HepG2 (cell line): ENCODE results near the gene CKS1B. TPM values are rescaled to one million over a fixed set of nuclear protein-coding genes. Genes with fewer than 3 reads are reported as not detected.

Experiments
- BRD4 ChIP-seq: sonication (generic); formaldehyde crosslinking; IDR thresholded peaks from 2 replicates; pipeline ENCODE4 v1.4.0; 2020; ENCODE audit warnings: missing genetic modification reagents
- CREB1 ChIP-seq, 2 experiments: fragments of 450-650 bp in 1 of 2; IDR thresholded peaks; 2 replicates each; pipeline ENCODE4 v1.6.1; 2016 to 2017; ENCODE audit warnings: control low read depth in 1 of 2, mild to moderate bottlenecking in 1 of 2, missing compliant biosample characterization in 1 of 2, missing genetic modification characterization in 1 of 2
- FOSL2 ChIP-seq: sonication (generic); formaldehyde crosslinking; IDR thresholded peaks from 2 replicates; pipeline ENCODE4 v1.4.0; 2020; ENCODE audit warnings: missing genetic modification reagents
- HNRNPLL ChIP-seq: fragments of 200-400 bp; formaldehyde crosslinking; IDR thresholded peaks from 2 replicates; pipeline ENCODE4 v1.6.1; 2017; ENCODE audit warnings: mild to moderate bottlenecking, low read depth, low read length; ENCODE audit not compliant: poor library complexity, severe bottlenecking
- HOXD1 ChIP-seq: sonication (generic); formaldehyde crosslinking; IDR thresholded peaks from 2 replicates; pipeline ENCODE4 v1.5.0; 2020; ENCODE audit warnings: missing genetic modification reagents
- KLF9 ChIP-seq: IDR thresholded peaks from 2 replicates; pipeline ENCODE4 v1.6.1; 2016; ENCODE audit warnings: low read depth
- MEF2D ChIP-seq: sonication (generic); formaldehyde crosslinking; IDR thresholded peaks from 2 replicates; pipeline ENCODE4 v1.5.1; 2020; ENCODE audit warnings: mild to moderate bottlenecking, missing genetic modification reagents
- MIER3 ChIP-seq: IDR thresholded peaks from 2 replicates; pipeline ENCODE4 v1.6.1; 2016; ENCODE audit warnings: missing compliant biosample characterization, borderline replicate concordance
- PITX1 ChIP-seq: sonication (generic); formaldehyde crosslinking; IDR thresholded peaks from 2 replicates; pipeline ENCODE4 v1.5.1; 2020; ENCODE audit warnings: mild to moderate bottlenecking, missing genetic modification reagents
- SALL1 ChIP-seq: sonication (generic); formaldehyde crosslinking; IDR thresholded peaks from 2 replicates; pipeline ENCODE4 v1.8.0; 2022; ENCODE audit warnings: mild to moderate bottlenecking, missing genetic modification reagents
- SKI ChIP-seq: fragments of 450-650 bp; IDR thresholded peaks from one replicate; pipeline ENCODE4 v1.6.1; 2018; ENCODE audit warnings: mild to moderate bottlenecking; ENCODE audit not compliant: partially characterized antibody
- SMAD1 ChIP-seq: sonication (generic); formaldehyde crosslinking; IDR thresholded peaks from 2 replicates; pipeline ENCODE4 v1.4.0; 2020; ENCODE audit warnings: missing genetic modification reagents, low read depth, mild to moderate bottlenecking, borderline replicate concordance
- TFAP4 ChIP-seq: sonication (generic); IDR thresholded peaks from 2 replicates; pipeline ENCODE4 v1.6.1; 2016; ENCODE audit warnings: low read depth, borderline replicate concordance
- THAP8 ChIP-seq: sonication (generic); formaldehyde crosslinking; IDR thresholded peaks from 2 replicates; pipeline ENCODE4 v1.5.1; 2020; ENCODE audit warnings: missing genetic modification reagents, mild to moderate bottlenecking, borderline replicate concordance
- YEATS2 ChIP-seq: sonication (generic); formaldehyde crosslinking; IDR thresholded peaks from 2 replicates; pipeline ENCODE4 v1.4.0; 2020; ENCODE audit warnings: missing genetic modification reagents, borderline replicate concordance
- ZFY ChIP-seq: sonication (generic); formaldehyde crosslinking; IDR thresholded peaks from 2 replicates; pipeline ENCODE4 v1.4.0; 2020; ENCODE audit warnings: missing genetic modification reagents
- ZNF446 ChIP-seq: sonication (generic); formaldehyde crosslinking; IDR thresholded peaks from 2 replicates; pipeline ENCODE4 v1.5.0; 2020; ENCODE audit warnings: mild to moderate bottlenecking, missing genetic modification reagents
- ZNF484 ChIP-seq: sonication (generic); formaldehyde crosslinking; IDR thresholded peaks from 2 replicates; pipeline ENCODE4 v1.5.1; 2020; ENCODE audit warnings: mild to moderate bottlenecking, low read depth, missing genetic modification reagents, borderline replicate concordance
- ZSCAN12 ChIP-seq: sonication (generic); formaldehyde crosslinking; IDR thresholded peaks from 2 replicates; pipeline ENCODE4 v1.9.0; 2021; ENCODE audit warnings: mild to moderate bottlenecking, missing genetic modification reagents
- polyA plus RNA-seq, 8 experiments: library from polyadenylated mRNA; depleted of rRNA in 3 of 8; stranded (reverse) in 7 of 8; unstranded in 1 of 8; fragments of >200 nt; fragmentation: Illumina TruSeq in 4 of 8; extraction: Trizol in 4 of 8; gene quantifications; 2 replicates each; pipeline versions ENCODE4 v1.2.1 to v1.2.3, GENCODE V29; 2011 to 2016; ENCODE audit warnings: low read depth in 4 of 8, missing spikeins in 1 of 8, mixed read lengths in 1 of 8; ENCODE audit not compliant: insufficient read depth in 1 of 8
- total RNA-seq, 5 experiments: library from RNA; depleted of rRNA; stranded (reverse); fragments of >200 nt; fragmentation: Illumina TruSeq; extraction: Trizol; gene quantifications; 2 replicates each; pipeline ENCODE4 v1.2.3, GENCODE V29; 2016; ENCODE audit warnings: low read depth in 1 of 5
- TF ChIP-seq, protein P1 (sequence below): sonication (generic); formaldehyde crosslinking; IDR thresholded peaks from 2 replicates; pipeline ENCODE4 v1.4.0; 2020; ENCODE audit warnings: missing genetic modification reagents, borderline replicate concordance
- TF ChIP-seq, protein P2 (sequence below): sonication (generic); formaldehyde crosslinking; IDR thresholded peaks from 2 replicates; pipeline ENCODE4 v1.8.0; 2023; ENCODE audit warnings: mild to moderate bottlenecking, missing genetic modification reagents

CKS1B gene
- total and polyA plus RNA-seq, 2 of the 13 experiments (the other 11 are each of a cell fraction or from before 2014, with no cell fraction given) = 217 to 222 TPM

DNA sequence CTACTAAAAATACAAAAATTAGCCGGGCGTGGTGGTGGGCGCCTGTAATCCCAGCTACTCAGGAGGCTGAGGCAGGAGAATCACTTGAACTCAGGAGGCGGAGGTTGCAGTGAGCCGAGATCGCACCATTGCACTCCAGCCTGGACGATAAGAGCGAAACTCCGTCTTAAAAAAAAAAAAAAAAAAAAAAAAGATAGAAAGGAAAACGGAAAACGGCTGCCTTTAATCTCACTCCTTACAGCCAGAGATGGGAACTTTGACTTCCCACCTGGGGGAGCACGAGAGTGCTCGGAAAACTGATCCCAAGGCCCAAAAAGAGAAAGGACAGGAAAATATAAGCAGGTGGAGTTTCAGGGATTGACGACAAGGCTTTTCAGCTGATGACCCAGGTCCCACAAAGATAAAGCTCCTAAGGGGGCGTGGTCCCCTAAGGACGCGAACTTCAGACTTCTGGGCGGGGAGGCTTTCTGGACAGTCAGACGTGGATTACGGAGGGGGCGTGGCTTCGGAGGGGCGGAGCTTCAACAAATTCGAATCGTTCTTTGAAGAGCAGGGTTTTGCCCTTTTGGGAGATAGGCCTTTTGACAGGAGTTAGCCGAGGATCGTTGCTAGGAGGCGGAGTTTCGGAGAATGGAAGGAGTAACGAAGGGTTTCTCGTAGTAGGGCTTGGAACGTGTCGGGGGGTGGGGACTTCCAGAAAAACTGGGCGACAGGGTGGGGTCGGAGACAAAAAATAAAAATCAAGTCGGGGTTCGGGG lies 958 bp upstream of the CKS1B start (continued):
- TF ChIP-seq YEATS2 (CRISPR knock-in tag) (0 out of 2 replicates have a peak, but pooled peaks have one; percentile 7), HOXD1 (no peak), CREB1 (IDR thresholded peaks at IDR 0.05) (peak; percentile 64), CREB1 (CRISPR knock-in tag; IDR thresholded peaks at IDR 0.05) (no peak), THAP8 (CRISPR knock-in tag) (0 out of 2 replicates have a peak, but pooled peaks have one; percentile 26), SALL1 (CRISPR knock-in tag) (peak; percentile 58), BRD4 (CRISPR knock-in tag) (no peak), TFAP4 (peak; percentile 98), PITX1 (CRISPR knock-in tag) (0 out of 2 replicates have a peak, but pooled peaks have one; percentile 44), SMAD1 (CRISPR knock-in tag) (no peak), MIER3 (CRISPR knock-in tag) (peak; percentile 18; the same call in 1 of the 2 replicates), MEF2D (CRISPR knock-in tag) (no peak), HNRNPLL (peak; percentile 13), ZNF484 (CRISPR knock-in tag) (no peak), ZNF446 (peak; percentile 80; the same call in 1 of the 2 replicates), SKI (peak; percentile 26), ZFY (CRISPR knock-in tag) (peak; percentile 17; the same call in 1 of the 2 replicates), ZSCAN12 (CRISPR knock-in tag) (no peak), FOSL2 (CRISPR knock-in tag) (peak; percentile 23; the same call in 1 of the 2 replicates), KLF9 (peak; percentile 98)
- TF ChIP-seq, protein P1, sequence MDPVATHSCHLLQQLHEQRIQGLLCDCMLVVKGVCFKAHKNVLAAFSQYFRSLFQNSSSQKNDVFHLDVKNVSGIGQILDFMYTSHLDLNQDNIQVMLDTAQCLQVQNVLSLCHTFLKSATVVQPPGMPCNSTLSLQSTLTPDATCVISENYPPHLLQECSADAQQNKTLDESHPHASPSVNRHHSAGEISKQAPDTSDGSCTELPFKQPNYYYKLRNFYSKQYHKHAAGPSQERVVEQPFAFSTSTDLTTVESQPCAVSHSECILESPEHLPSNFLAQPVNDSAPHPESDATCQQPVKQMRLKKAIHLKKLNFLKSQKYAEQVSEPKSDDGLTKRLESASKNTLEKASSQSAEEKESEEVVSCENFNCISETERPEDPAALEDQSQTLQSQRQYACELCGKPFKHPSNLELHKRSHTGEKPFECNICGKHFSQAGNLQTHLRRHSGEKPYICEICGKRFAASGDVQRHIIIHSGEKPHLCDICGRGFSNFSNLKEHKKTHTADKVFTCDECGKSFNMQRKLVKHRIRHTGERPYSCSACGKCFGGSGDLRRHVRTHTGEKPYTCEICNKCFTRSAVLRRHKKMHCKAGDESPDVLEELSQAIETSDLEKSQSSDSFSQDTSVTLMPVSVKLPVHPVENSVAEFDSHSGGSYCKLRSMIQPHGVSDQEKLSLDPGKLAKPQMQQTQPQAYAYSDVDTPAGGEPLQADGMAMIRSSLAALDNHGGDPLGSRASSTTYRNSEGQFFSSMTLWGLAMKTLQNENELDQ (CRISPR knock-in tag) = no peak
- TF ChIP-seq, protein P2, sequence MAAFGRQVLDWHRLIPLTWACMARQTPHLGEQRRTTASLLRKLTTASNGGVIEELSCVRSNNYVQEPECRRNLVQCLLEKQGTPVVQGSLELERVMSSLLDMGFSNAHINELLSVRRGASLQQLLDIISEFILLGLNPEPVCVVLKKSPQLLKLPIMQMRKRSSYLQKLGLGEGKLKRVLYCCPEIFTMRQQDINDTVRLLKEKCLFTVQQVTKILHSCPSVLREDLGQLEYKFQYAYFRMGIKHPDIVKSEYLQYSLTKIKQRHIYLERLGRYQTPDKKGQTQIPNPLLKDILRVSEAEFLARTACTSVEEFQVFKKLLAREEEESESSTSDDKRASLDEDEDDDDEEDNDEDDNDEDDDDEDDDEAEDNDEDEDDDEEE (CRISPR knock-in tag) = peak; percentile 23; the same call in 1 of the 2 replicates
